ENCODE results near the gene HMG20A.
"Not testable (repeated sequence)": the region's sequence is repeated elsewhere in the genome, so short reads cannot be mapped to it uniquely, and the experiment has no call there.

HMG20A gene

GRCh38 chr15:77406173-77406759 lies 14.4 kb upstream of the HMG20A start:
- DNase-seq (ENCODE audit: low read depth, low spot score); H3K27ac ChIP-seq: not testable (repeated sequence)

GRCh38 chr15:77406846-77407245 lies 13.8 kb upstream of the HMG20A start:
- no peak for DNase-seq (ENCODE audit: low read depth, low spot score)

GRCh38 chr15:77409259-77410156 lies 11.2 kb upstream of the HMG20A start:
- no peak overlapping the region for H3K27ac ChIP-seq
- no peak for DNase-seq (ENCODE audit: low read depth, low spot score)

More at GRCh38 chr15:77406846-77407245, 13.8 kb upstream of the HMG20A start:
- H3K27ac ChIP-seq, result no peak overlapping the region

GRCh38 chr15:77410157-77410500 lies 10.6 kb upstream of the HMG20A start:
- DNase-seq (ENCODE audit: low read depth, low spot score); H3K27ac ChIP-seq: not testable (repeated sequence)

- no peak for DNase-seq (ENCODE audit: low read depth, low spot score)
- no peak overlapping the region for H3K27ac ChIP-seq
Measured at GRCh38 chr15:77410701-77411618, 9.7 kb upstream of the HMG20A start.

GRCh38 chr15:77411619-77411976 lies 9.1 kb upstream of the HMG20A start:
- H3K27ac ChIP-seq, result no peak overlapping the region
- no peak for DNase-seq (ENCODE audit: low read depth, low spot score)

GRCh38 chr15:77412972-77413698 lies 7.6 kb upstream of the HMG20A start:
- no peak for DNase-seq (ENCODE audit: low read depth, low spot score)
- no peak overlapping the region for H3K27ac ChIP-seq

- H3K27ac ChIP-seq, result no peak overlapping the region
- no peak for DNase-seq (ENCODE audit: low read depth, low spot score)
Measured at GRCh38 chr15:77413699-77414349, 6.9 kb upstream of the HMG20A start.

- no peak for DNase-seq (ENCODE audit: low read depth, low spot score)
- no peak overlapping the region for H3K27ac ChIP-seq
Measured at GRCh38 chr15:77414789-77415442, 5.8 kb upstream of the HMG20A start.

- H3K27ac ChIP-seq, result no peak overlapping the region
- DNase-seq (ENCODE audit: low read depth, low spot score), result no peak
Measured at GRCh38 chr15:77415450-77416147, 5.1 kb upstream of the HMG20A start.

- no peak overlapping the region for H3K27ac ChIP-seq
- no peak for DNase-seq (ENCODE audit: low read depth, low spot score)
Measured at GRCh38 chr15:77416148-77416455, 4.6 kb upstream of the HMG20A start.

GRCh38 chr15:77416954-77417353 lies 3.7 kb upstream of the HMG20A start:
- H3K27ac ChIP-seq, result no peak overlapping the region
- DNase-seq (ENCODE audit: low read depth, low spot score), result no peak

- no peak for DNase-seq (ENCODE audit: low read depth, low spot score)
- H3K27ac ChIP-seq, result no peak overlapping the region
Measured at GRCh38 chr15:77417602-77418001, 3.1 kb upstream of the HMG20A start.

GRCh38 chr15:77418391-77418965 lies 2.2 kb upstream of the HMG20A start:
- no peak for DNase-seq (ENCODE audit: low read depth, low spot score)
- no peak overlapping the region for H3K27ac ChIP-seq

- peak overlapping the region; percentile 80 for H3K27ac ChIP-seq
- DNase-seq (ENCODE audit: low read depth, low spot score), result no peak
Measured at GRCh38 chr15:77418966-77419835, 1.5 kb upstream of the HMG20A start.

GRCh38 chr15:77419836-77420609 lies 665 bp upstream of the HMG20A start, which contains the start of gene PEAK1:
Gene PEAK1 (minus strand): TSS chr15:77420104. CDS start chr15:77181926, 238,178 bp downstream.
- DNase-seq (ENCODE audit: low read depth, low spot score), result peak; percentile 89
- H3K27ac ChIP-seq, result peak within 1 kb of the TSS; percentile 80

GRCh38 chr15:77421370-77421700 lies 647 bp downstream of the HMG20A start:
- no peak for DNase-seq (ENCODE audit: low read depth, low spot score)
- H3K27ac ChIP-seq, result peak overlapping the region; percentile 80

All from epithelial cell of prostate (primary cell).